Fibroblast of the conjunctiva (primary cell): ENCODE results near the gene TRIM45.
"Not testable (repeated sequence)": the region's sequence is repeated elsewhere in the genome, so short reads cannot be mapped to it uniquely, and the experiment has no call there.

ENCODE experiments used
- DNase-seq: peaks from one replicate; pipeline ENCODE4 v3.0.0-alpha.2; 2010; ENCODE audit warnings: low read depth

TRIM45 gene, protein sequence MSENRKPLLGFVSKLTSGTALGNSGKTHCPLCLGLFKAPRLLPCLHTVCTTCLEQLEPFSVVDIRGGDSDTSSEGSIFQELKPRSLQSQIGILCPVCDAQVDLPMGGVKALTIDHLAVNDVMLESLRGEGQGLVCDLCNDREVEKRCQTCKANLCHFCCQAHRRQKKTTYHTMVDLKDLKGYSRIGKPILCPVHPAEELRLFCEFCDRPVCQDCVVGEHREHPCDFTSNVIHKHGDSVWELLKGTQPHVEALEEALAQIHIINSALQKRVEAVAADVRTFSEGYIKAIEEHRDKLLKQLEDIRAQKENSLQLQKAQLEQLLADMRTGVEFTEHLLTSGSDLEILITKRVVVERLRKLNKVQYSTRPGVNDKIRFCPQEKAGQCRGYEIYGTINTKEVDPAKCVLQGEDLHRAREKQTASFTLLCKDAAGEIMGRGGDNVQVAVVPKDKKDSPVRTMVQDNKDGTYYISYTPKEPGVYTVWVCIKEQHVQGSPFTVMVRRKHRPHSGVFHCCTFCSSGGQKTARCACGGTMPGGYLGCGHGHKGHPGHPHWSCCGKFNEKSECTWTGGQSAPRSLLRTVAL

DNA sequence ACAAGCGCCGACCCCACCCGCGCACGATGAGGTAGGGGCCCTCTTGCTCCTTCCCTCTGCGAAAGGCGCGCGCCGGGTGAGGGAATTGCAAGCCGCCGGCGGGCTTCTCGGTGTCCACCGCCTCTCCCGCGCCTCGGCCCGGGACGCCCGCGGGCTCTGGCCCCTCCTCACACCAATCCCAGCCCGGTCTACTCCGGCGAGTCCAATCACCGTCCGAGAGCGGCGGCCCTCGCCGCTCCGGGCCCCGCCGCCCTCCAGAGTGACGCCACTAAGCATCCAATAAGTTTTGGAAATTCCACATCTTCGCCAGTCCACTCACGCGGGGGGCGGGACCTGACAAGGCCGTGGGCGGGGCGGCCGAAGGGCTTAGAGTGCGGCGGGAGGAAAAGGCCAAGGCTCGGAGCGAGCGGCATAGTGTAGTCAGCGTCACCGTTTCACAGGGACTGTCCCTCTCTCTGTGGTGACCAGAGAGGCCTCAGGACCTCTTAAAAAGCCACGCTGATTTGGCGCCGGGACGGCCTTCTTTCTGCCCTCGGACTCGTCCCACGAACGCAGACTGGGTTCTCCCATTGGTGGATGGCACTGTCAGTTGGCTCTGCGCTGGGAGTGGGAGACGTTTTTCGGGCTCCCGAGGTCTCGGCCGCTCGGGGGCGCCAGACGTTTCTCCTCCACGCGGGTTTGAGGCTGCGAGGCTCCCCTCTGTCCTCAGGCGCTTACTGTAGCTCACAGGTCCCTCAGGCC is at the start of gene TRIM45:
Gene TRIM45, minus strand, starts transcription at position 161 of the 741 bp plus-strand sequence. CDS start 548 bp downstream, outside the sequence.
- DNase-seq, result peak; percentile 92

DNA sequence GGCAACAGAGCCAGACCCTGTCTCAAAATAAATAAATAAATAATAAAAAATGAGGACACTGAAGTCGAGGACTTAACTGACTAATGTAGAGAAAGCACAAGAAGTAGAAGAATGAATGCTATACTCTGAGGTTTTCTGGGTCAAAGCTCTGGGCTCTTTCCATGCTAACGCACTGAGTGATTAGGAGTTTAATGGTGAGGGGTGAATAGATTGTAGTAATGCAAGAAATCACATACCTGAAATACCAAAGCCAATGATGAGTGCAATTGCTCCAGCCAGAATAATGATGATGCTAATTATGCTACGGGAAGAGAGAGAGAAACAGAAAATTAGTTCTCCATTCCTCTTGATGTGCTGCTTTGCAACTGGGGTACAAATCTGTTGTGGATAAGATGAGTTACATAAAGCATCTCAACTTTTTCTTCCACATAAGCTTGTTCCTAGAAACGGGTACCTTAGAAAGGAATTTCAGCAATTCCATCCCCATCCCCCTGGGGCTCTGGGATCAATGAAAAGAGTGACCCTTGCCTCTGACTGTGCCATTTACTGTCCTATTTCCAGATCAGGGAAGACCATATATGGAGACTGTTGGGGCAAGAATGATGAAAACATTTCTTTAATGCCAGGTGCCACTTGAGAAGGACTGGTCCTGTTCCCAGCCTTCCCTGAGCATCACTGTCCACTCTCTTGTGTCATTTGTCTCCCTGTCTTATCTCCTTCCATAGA is 48.5 kb upstream of the TRIM45 start:
- no peak for DNase-seq

DNA sequence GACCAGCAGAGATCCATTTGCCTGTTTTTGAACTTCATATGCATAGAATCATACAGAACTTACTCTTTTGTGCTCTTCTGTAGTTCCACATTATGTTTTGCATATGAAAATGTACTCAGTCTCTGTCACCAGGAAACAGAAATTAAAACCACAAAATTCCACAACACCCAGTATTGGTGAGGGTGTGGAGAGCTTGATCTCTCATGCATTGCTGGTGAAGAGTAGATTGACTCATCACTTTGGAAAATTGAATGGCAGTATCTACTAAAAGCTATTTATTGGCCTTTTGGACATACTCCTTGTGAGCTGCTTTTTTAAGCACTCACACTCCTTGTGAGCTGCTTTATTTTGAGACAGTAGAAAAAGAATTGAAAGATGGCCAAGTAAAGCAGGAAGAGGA is 45.9 kb upstream of the TRIM45 start:
- DNase-seq, result no peak

DNA sequence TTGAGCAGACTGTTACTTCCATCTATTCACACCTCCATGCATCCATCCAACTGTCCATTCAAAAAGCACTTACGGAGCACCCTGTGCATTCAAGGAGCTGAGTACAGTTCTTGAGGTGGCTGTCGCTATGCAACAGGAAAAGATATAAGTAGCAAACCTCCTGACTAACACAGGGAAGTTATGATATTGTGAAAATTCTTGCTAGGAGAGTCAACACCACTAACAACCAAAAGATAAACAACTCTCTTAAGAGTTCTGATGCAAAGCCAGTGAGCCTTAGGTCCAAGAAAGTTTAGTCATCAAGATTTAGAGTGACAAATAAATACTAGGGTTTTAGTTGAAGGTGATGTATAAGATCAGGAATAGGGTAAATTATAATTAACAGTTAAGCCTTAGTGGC is 44.5 kb upstream of the TRIM45 start:
- DNase-seq, result no peak

DNA sequence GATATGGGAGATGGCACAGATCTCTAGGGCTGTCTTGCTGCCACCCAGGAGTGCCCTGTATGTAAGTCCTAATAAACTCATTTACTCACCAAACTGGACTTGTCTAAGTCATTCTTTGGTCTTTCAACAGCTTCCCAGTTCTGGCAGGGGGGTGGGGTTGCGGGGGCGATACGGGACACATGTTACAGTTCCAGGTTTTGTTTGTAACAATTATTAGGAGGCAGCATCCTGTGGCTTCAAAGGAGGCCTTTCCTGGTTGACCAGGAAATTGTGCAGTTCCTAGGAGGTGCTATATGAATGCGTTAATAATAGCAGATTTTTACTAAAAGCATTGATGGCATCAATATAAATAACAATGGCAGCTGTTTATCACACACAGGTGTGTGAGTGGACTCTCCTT is 42.7 kb upstream of the TRIM45 start:
- DNase-seq, result no peak

DNA sequence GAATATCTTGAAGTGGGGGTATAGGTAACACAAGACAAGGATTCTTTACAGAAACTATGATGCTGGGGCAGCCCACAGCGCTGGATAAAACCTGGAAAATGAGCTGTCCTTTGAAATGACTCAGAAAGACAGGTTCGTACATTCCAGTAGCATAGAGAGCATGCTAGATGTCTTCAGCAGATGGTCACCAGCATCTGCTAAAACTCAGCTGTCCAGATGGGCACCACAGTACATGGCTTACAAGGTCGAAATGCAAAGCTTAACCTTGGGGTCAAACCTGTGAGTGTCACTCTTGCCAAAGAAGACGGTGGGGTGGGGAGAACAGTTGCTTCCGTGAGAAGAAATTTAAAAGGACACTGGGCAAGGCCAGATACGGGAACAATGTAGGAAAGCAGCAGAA is 41.3 kb upstream of the TRIM45 start:
- no peak for DNase-seq

DNA sequence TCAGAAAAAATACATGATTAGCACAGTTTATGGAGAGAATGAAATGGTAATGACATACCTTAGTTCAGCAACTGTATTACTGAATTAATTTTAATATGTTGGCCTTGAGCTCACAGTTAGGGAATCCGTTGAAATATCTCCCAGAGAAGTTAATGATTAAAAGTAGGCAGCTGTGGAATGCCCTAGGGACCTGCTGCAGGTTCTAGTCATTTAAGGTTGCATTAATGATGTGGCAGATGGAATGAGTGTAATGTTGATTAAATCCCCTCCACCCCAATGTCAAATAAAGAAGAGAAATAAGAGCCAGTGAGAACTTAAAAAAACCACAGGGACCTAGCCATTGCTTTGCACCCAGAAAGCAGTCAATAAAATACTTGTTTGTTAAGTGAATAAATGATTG is 40.3 kb upstream of the TRIM45 start:
- no peak for DNase-seq

DNA sequence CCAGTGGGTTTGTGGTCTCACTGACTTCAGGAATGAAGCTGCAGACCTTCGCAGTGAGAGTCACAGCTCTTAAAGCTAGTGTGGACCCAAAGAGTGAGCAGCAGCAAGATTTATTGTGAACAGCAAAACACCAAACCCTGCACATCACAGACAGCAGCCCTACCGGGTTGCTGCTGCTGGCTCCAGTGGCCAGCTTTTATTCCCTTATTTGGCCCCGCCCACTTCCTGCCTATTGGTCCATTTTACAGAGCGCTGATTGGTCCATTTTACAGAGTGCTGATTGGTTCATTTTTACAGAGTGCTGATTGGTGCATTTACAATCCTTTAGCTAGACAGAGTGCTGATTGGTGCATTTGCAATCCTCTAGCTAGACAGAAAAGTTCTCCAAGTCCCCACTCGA is 29.8 kb upstream of the TRIM45 start:
- not testable (repeated sequence) for DNase-seq

DNA sequence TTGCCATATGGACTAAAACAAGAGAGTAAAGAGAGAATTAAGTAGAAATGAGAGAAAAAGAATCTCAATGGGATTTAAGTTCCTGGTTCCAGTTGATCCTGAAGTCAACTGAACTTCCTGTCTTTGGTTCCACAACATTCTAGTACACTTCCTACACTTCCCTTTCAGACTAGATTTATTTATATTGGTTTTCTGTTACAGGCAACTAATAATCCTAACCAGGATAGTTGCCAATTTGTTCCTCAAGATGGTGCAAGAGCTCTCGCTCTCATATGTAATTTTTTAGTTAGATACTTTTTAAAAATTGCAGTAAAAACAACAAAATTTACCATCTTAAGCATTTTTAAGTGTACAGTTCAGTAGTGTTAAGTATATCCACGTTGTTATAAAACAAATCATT is 28.8 kb upstream of the TRIM45 start:
- DNase-seq, result peak; percentile 55

DNA sequence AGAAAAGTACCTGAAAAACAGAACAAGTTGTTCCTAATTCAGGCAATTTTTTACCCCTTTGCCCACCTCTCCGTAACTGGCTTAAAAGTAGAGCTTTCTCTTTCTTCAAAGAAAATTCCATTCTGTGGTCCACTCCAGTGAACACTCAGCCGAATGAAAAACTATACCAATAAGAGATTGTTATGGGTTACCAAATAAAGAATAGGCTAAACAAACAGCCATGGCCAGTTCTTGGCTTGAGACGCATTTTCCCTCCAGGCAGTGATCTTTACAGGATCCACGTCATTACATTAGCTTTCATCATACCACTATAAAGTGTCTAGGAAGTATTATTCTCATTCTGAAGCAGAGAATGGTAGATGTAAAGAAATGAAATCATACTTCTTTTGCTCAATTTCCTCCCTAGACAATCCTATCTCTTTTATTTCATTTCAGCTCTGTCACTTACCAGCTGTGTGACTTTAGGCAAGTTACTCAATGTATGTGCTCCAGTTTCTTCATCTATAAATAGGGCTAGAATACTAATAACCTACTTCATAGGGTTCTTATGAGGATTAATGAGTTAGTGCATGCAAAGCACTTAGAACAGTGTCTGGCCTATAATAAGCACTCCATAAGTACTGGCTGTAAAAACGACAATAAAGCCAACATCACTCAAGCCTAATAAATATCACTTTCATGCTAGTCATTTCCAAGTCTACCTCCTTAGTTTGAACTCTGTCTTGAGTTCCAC is 26.5 kb upstream of the TRIM45 start:
- peak; percentile 88 for DNase-seq

DNA sequence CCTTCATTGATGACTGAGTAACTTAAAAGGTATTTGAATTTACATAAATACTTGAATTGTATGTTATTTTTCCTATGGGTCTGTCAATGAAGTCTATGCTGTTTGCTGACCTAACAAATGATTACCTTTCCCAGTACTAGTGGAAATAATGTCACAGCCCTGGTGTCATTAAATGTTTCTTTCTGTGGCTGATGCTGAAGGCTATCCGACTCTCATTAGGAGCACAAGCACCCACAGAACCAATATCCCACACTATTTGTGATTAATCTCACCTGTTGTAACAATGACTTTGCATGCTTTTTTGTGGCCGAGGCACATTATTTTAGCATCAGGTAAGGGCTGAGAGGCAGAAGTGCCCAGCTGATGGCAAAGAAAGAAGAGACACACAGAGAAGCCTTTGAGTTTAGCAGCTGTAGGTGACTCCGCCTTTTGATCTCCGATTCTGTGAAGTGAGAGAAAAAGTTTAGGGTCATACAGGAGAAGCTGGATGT is 25.8 kb upstream of the TRIM45 start:
- DNase-seq, result no peak

DNA sequence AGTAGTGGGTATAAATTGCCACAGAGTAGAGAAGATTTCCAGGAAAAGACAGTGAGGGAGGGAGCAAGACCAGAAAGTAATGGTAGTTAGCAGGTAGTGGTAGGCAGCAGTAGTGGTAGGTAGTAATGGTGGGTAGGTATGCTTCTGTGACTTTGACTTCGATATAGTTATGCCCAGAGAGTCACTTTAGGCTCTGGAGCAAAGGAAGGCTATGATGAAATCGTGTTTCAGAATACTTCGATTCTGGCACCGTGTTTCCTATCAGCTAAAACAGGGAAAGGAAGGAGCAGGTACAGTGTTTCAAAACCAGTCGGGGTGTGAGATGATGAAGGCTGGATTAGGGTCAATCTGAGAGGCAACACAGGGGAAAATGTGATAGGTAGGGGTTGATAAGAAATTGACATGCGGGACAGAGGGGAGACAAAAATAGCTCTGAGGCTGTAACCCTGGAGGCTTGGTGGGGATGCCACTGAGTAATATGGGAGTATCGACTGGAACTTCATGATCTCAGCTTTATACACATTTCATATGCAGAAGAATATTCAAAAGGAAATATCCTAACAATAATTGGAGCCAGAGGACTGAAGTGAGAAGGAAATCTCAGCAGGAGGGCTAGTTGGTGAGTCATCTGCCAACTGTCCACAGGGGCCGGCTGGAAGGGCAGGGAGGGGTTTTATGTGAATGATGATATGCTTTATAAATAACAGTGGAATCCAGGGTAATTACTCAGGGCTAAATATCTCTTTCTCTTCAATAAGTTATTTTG is 25.2 kb upstream of the TRIM45 start:
- peak; percentile 89 for DNase-seq

DNA sequence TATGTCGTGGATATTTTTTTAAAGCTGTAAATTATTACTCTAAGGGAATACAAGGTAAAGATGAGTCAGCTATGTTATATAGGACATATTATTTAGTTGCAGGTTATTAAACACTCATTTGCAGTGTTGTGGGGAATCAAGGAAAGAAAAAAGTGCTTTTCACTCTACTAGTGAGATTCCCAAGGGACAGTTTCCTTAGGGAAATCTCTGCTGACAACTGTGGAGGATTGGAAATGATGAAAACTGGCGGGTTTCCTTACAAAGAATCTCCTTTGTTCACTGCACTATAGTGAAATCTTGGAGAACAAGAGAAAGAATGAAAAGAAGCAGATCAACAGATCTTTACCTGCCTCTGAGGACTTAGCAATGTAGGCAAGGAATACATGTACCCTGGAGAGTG is 24.5 kb upstream of the TRIM45 start:
- no peak for DNase-seq

DNA sequence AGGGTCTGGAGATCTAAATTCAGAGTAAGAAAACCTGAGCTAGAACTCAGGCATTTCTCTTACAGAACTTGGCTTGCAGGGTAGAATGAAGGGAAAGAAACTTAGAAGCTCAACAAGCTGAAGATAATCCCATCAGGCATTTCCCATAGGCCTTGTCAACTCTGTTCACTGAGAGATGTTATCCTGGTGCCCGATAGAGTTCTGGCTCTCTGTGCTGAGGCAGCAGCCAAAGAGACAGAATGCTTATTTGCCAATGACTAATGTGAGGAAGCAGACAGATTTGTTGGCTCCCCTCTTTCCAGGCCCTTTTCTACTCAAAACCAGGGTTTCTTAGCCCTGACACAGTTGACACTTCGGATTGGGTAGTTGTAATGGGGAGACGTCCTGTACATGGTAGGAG is 22.3 kb upstream of the TRIM45 start:
- DNase-seq, result no peak

DNA sequence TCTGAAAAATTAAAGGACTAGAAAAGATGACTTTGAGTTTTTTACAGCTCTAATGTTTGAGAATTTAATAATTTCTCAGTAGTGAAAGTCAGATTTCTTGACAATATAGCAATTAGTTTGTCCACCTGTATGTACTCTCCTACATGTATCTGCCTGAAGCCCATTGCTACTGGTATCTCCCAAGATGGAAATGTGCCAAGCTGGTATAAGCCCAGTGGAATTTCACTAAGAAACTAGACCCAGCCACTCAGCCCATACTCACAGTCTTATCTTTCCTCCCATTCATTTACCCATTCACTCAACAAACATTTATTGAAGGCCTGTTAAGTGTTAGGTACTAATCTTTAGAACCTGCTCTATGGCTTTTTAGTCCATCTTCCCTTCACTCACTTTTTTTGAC is 21.6 kb upstream of the TRIM45 start:
- no peak for DNase-seq

DNA sequence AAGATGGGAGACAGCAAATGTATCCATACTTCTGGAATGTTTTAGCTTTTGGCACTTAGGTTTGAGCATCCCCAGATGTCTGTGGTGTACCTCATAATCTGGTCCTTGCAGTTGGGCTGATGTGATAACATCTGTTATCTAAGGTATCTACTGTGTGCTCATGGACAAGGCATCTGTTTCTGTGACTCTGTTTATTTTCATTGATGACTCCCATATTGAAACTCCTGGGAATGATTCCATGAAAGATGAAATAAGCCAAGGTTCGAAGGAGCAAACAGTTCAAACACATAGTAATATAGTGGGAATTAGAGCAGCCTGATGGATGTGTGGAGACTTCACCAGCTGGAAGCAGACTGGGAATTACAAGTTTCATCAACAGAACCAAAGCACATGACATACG is 20.7 kb upstream of the TRIM45 start:
- DNase-seq, result no peak

DNA sequence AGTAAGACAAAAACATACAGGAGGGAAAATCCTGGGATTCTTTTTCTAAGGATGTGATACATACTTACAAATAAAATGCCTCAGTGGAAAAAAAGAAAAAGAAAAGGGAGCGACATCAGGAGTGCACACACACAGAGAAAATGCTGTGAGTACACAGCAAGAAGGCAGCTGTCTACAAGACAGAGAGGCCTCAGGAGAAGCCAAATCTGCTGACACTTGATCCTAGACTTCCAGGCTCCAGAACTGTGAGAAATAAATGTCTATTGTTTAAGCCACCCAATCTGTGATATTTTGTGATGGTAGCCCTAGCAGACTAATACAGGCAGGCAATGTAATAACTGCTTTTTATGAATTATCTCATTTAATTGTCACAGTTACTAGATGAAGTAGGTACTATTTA is 17.0 kb upstream of the TRIM45 start:
- DNase-seq, result no peak

DNA sequence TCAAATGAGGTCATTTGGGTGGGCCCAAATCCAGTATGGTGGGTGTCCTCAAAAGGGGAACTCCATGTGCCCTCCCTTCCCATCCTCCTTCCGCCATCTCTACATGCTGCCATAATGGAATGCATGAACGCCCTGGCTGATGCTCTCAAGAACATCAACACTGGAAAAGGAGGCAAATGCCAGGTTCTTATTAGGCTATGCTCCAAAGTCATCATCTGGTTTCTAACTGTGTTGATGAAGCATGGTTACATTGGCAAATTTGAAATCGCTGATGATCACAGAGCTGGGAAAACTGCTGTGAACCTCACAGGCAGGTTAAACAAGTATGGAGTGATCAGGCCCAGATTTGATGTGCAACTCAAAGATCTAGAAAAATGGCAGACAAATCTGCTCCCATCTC is 16.6 kb upstream of the TRIM45 start:
- no peak for DNase-seq

DNA sequence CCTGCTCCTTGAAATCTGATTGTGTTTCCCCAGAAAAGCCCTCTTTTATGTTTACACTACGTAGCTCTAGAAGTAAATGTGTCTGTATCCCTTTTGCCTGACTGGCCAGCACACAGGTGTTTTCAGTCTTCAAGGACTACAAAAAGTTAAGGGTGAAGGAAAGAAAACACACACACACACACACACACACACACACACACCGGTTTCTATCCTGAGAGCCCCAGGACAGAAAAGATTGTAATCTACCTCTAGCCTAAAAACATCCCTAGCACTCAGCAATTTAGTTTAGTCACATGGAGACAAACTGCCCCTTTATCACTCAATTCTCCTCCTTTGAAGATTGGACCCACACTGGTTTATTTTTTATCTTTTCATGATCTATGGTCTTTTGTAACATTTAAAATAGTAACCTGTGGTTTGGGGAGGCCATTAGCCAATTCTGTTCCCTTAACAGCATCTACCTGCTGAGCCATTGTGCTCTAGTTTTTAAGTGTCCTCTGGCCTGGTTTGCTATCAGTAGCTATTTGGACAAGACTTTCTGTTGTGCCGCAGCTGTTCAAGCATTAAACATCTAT is 15.8 kb upstream of the TRIM45 start:
- DNase-seq, result no peak

DNA sequence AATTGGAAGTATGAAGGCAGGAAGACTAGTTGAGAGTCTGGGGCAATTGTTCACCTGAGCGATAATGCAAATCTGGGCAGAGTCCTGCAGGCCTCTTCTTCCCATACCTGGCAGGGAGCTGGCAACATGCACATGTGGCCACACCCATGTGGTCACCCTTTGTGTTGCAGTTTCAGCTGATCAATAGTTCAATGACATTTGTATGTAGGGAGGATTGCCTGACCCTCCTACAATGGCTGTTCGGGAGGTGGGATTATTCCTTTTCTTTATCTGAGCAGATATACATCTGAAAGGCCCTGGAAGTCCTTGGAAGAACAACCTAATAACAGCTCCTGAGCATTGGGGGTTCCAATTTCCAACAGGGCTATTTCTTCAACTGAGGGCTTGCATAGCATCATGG is 15.2 kb upstream of the TRIM45 start:
- no peak for DNase-seq

DNA sequence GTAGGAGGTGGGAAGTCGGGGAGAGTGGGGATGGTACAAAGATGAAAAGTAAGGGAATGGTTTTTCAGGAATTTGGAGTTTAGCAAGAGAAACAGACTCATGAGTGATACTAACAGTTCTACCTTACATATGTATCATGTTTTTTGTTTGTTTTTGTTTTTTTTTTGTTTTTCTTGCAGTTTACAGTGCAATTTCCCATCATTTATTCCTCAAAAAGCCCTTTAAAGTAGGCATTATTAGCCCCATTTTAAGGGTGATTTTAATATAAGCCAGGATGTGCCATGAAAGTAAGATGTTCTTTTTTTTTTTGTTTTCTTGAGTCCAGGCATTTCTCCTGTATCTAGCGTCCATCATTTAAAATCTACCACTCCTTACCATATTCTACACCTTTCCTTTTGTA is 13.8 kb upstream of the TRIM45 start:
- no peak for DNase-seq
